IPS DF 4.7 (cell line): ENCODE data around the gene CHURC1.

Experiments
- DNase-seq: peaks from one replicate; pipeline ENCODE4 v3.0.0-alpha.2; 2013; ENCODE audit warnings: low spot score; ENCODE audit errors: extremely low read depth

The CHURC1 gene

GRCh38 chr14:64938972-64939816, 24.9 kb downstream of the CHURC1 start:
- no peak for DNase-seq

DNA sequence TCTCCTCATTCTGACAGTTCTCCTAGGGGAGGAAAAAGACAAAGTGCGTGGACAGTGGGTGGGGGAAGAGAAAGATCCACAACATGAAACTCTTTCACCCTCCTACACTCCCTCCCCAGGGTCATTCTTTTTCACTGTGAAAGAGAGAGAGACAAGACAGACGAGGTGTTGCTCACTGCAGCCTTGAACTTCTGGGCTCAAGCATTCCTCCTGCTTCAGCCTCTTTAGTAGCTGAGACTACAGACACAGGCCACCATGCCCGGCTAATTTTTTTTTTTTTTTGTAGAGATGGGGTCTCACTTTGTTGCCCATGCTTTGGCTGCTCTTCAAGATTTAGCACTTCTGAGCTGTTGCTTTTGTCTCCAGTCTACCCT, 25.5 kb downstream of the CHURC1 start:
- DNase-seq, result no peak

GRCh38 chr14:64940336-64940910, 26.2 kb downstream of the CHURC1 start:
- no peak for DNase-seq

DNA sequence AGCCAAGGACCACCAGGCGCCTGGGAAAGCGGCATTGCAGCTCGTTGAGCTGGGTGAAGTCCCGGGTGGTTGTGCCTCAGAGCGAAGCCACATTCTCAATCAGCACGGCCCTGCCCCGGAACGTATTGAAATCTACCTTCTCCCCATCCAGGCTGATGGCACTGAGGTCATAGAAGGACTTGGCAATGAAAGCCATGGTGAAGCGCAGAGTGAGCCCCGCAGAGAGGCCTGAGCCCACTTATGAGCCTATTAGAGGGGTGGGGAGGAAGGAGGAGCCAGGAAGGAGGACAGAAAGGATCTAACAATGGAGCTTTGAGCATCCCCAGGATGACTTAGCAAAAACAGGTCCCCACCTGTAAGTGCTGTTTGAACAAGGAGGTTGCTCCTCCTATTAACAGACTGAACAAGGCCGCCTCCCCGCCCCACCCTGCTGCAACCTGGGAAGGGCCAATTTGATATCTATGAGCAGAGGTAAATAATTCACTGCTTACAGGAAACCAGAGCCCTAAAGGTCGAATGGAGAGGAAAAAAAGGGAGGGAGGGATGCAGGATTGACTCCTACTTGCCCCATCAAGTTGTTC, 28.4 kb downstream of the CHURC1 start, which contains the start of gene GPX2:
Gene GPX2 (minus strand): TSS at position 215 of the 581 bp plus-strand sequence. CDS start 19 bp downstream, at position 196.
- no peak for DNase-seq

- DNase-seq, result no peak
Observed at GRCh38 chr14:64943556-64943955, 29.3 kb downstream of the CHURC1 start.

GRCh38 chr14:64944041-64944440, 29.8 kb downstream of the CHURC1 start:
- no peak for DNase-seq

DNA sequence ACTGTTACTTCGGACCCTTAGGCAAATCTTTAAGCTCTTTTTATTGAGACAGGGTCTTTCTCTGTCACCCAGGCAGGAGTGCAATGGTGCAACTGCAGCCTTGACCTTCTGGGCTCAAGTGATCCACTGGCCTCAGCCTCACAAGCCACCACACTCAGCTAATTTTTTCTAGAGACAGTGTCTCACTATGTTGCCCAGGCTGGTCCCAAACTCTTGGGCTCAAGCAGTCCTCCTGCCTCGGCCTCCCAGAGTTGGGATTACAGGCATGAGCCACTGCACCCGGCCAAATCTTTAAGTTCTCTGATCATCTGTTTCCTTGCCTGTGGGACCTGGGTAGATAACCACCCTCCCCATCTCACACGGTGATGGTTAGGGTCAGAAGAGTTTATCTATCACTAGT, 30.6 kb downstream of the CHURC1 start:
- DNase-seq, result no peak

- no peak for DNase-seq
Observed at GRCh38 chr14:64945431-64946178, 31.4 kb downstream of the CHURC1 start.

GRCh38 chr14:64946310-64947045, 32.2 kb downstream of the CHURC1 start:
- no peak for DNase-seq

DNA sequence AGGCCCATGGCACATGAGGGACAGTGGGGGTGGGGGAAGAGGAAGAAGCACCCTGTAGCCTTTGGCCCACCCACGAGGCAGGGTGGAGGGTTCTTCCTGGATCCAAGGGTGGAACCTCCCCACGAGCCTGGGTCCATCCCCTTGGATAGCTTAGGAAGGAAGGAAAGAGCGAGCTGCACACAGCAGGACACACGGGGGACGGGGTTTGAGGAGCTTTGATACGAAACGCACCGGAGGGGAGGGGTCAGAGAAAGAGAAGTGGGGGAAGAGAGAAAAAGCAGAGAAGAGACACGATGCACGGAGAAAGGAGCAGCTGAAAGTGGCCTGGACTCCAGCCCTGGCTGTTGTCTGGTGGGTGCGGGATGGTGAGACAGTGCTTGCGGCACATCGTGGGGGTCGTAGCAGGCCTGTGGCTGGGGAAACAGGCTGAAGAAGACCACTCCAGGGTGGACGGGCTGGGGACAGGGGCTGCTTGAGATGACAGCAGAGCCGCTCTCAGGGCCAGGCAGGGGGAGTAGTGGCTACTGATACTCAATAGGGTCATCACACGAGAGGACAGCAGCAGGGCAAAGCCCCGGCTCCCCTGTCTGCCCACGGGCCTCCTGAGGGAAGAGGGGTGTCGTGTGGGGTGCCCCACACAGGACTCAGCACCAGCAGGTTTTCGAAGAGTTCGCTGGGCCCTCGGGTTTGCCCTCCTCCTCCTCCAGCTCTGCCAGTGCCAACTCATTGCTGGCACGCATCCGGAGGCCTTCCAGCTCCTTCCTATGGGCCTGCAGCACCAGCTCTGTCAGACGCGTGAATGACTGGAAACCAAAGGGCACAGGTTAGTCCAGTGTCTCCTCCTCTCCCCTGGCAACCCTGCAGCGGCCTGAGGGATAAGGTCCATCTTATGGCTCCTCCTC, 33.7 kb downstream of the CHURC1 start:
- no peak for DNase-seq

GRCh38 chr14:64948612-64949210, 34.5 kb downstream of the CHURC1 start:
- DNase-seq, result no peak

GRCh38 chr14:64950889-64951288, 36.6 kb downstream of the CHURC1 start:
- no peak for DNase-seq

DNA sequence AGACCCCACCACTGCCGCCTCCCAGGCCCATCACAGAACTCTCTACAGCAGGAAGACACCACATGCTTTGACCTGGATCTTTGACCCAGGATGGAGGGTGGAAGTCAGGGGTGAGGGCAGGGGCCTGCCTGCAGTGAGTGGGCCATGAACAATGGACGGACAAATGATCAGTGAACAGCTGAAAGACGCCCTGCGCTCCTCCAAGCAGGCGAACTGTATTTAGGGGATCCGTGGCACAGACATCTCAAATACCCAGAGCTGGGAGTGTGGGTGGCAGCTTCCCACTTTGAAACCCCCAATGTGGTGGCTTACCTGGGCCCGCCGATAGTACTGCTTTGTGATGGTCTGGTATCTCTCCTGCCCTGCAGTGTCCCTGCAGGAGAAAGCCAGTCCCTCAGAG, 37.0 kb downstream of the CHURC1 start:
- no peak for DNase-seq

GRCh38 chr14:64951724-64952123, 37.5 kb downstream of the CHURC1 start:
- DNase-seq, result no peak

DNA sequence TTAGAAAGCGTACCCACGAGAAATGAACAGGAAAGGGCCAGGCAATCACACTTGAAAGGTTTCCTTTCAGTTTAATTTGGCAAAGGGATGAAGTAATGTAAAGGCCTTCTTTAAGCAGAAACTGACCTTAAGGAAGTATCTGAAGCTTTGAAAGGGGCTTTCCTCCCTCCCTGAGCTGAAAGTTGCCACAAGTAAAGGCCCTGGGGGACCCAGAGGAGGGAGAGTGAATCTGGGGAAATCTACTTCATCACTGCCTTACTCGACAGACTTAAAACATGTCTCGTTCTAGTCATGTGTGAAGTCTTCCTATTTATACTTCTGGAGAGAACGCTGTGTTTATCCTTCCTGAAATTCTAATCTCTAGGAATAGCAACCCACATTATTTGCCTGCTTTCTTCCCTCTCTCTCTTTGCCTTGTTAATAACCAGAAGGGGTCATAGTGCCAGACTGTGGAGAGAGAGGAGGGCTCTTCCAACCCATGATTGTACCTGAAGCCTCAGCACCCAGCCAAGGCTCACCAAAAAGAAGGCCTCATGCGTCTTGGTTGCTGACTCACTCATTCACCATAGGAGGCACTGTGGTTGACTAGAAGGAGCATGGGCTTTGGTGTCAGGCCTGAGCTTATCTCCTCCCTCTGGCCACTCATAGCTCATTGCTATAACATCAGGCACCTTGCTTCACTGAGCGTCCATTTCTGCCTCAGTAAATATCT, 38.5 kb downstream of the CHURC1 start:
- DNase-seq, result no peak

- no peak for DNase-seq
Observed at GRCh38 chr14:64953310-64953654, 39.0 kb downstream of the CHURC1 start.

- DNase-seq, result no peak
Observed at GRCh38 chr14:64953661-64954060, 39.4 kb downstream of the CHURC1 start.

DNA sequence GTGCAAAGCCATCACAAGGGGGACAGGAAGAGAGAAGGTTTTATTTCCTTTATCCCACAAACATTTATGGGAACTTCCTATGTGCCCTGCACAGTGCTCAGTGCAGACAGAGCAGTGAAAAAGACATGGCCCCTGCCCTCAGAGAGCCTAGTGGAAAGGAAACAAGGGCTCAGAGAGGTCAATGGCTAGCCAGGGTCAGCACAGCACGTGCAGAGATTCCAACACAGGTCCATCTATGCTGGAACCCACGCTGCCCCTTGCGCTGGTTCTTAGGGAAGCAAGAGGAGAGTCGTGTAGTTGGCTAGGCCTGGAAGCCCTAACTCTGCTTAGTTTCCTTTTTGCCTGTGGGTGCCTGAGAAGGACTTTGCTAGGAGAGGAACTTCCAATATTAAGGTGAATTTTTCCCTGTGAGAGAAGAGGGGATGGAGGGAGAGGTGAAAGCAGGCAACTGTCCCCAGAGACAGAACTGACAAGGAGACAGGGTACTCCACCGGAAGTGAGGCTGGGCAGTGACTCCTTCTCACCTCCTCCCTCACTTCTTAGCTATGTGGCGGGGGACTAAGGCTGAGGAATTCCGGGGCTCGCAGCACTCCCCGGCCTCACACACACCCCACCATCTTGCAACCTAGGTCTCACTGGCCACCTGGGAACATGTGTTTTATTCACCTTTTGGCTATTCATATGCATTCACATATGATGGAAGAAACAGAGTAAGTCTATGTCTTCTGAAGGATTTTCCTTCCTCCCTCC, 40.4 kb downstream of the CHURC1 start:
- DNase-seq, result no peak

DNA sequence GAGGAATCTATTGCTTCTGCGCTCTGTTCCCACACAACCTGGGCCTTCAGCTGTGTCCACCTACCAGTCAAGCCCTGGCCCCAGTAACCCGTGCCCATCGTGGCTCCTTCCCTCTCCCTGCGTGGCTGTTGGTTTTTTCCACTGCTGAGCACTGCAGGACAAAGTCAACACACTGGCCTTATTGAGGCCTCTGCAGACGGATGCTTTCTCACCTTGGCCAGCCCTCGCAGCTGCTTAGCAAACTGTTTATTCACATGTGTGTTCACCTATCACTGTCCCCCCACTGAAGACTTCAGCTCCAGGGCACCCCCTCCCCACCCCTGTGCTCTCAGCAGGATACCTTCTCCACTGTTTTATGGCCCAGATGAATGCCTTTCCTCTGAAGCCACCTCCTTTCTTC, 41.0 kb downstream of the CHURC1 start:
- no peak for DNase-seq
